ENCODE data around the gene ASCL2.

Gene ASCL2

GRCh38 chr11:2233693-2234455, 36.5 kb downstream of the ASCL2 start:
- no peak for DNase-seq (ENCODE audit: low read depth)

GRCh38 chr11:2229713-2230297, 40.6 kb downstream of the ASCL2 start:
- no peak for DNase-seq (ENCODE audit: low read depth)

GRCh38 chr11:2224254-2224653, 46.1 kb downstream of the ASCL2 start:
- DNase-seq (ENCODE audit: low read depth), result no peak

GRCh38 chr11:2223153-2223794, 47.1 kb downstream of the ASCL2 start:
- no peak for DNase-seq (ENCODE audit: low read depth)

- DNase-seq (ENCODE audit: low read depth), result no peak
Observed at GRCh38 chr11:2222451-2222850, 47.9 kb downstream of the ASCL2 start.

GRCh38 chr11:2221591-2221990, 48.8 kb downstream of the ASCL2 start:
- no peak for DNase-seq (ENCODE audit: low read depth)

GRCh38 chr11:2221024-2221423, 49.4 kb downstream of the ASCL2 start:
- no peak for DNase-seq (ENCODE audit: low read depth)

GRCh38 chr11:2220173-2220771, 50.1 kb downstream of the ASCL2 start:
- DNase-seq (ENCODE audit: low read depth), result no peak

GRCh38 chr11:2219318-2220017, 50.9 kb downstream of the ASCL2 start:
- no peak for DNase-seq (ENCODE audit: low read depth)

Data from stimulated activated CD4-positive, alpha-beta T cell treated with anti-CD3 and anti-CD28 coated beads, Interleukin-2, amount 100 ng/mL, for 4 hours (primary cell).